ENCODE data around the gene DENND4C.

GRCh38 chr9:19369107-19369506 lies 138.6 kb downstream of the DENND4C start:
- TF ChIP-seq POLR2AphosphoS5 (IDR thresholded peaks at IDR 0.05; ENCODE audit: low read depth, low read length) (no peak), POLR2A (IDR thresholded peaks at IDR 0.05; ENCODE audit: low read depth, low read length) (no peak), TAF1 (IDR thresholded peaks at IDR 0.05; ENCODE audit: low read depth, low read length) (no peak), SPI1 (IDR thresholded peaks at IDR 0.05; ENCODE audit: low read depth, low read length) (no peak), POU2F2 (IDR thresholded peaks at IDR 0.05; ENCODE audit: low read depth, low read length) (no peak)
